Activated CD8-positive, alpha-beta memory T cell treated with anti-CD3 and anti-CD28 coated beads for 4 hours (primary cell): ENCODE results near the gene SLC30A7.
"Not testable (repeated sequence)": the region's sequence is repeated elsewhere in the genome, so short reads cannot be mapped to it uniquely, and the experiment has no call there.

Experiments used
- DNase-seq, 2 donors: peaks; one replicate each; pipeline ENCODE4 v3.0.0-alpha.2; 2020; ENCODE audit warnings: low read depth in 2 of 2

Gene SLC30A7

DNA sequence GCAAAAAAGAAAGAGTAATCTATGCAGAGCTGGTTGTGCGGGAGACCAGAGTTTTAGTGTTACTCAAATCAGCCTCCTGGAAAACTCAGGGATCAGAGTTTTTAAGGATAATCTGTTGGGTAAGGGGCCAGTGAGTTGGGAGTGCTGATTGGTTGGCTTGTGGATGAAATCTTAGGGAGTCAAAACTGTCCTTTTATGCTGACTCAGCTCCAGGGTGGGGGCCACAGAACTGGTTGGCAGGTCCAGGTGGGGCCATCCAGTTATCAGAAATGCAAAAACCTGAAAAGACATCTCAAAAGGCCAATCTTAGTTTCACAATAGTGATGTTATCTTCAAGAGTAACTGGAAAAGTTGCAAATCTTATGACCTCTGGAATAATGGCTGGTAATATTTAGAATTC, 4.5 kb upstream of the SLC30A7 start:
- DNase-seq: no peak

DNA sequence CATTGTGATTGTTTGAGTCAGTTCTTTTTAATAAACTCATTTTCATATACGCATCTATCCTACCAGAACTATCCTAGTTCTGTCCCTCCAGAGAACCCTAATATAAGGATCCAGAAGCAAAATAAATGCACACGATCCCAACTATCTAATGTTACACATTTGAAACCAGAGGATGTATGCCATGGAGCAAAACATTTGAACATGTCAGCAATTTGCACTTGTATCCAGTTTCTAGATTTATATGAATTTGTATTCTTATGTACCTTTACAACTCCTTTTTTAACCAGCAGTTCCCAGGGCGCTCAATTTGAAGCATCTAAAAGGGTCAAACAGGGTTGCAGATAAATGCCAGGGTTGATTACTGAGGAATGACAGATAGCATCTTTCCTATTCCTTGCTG, 3.3 kb upstream of the SLC30A7 start:
- no peak for DNase-seq

DNA sequence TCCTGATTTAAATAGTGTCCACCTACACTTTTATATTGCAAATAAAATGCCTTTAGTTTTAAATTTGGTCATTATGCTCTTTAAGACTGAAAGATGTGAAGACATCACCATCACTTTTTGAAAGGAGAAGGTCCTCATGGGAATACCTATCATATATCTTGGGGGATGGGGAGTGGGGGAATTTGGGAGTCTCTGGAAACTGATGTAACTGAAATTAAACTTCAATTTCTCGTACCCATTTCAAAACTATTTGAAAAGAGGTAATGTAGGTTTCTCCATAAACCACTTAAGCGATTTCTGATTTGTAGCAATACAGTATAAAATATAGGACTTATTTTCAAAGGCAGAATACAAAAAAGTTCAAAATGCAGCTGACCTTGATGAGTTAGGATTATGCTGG, 2.2 kb upstream of the SLC30A7 start:
- no peak for DNase-seq

DNA sequence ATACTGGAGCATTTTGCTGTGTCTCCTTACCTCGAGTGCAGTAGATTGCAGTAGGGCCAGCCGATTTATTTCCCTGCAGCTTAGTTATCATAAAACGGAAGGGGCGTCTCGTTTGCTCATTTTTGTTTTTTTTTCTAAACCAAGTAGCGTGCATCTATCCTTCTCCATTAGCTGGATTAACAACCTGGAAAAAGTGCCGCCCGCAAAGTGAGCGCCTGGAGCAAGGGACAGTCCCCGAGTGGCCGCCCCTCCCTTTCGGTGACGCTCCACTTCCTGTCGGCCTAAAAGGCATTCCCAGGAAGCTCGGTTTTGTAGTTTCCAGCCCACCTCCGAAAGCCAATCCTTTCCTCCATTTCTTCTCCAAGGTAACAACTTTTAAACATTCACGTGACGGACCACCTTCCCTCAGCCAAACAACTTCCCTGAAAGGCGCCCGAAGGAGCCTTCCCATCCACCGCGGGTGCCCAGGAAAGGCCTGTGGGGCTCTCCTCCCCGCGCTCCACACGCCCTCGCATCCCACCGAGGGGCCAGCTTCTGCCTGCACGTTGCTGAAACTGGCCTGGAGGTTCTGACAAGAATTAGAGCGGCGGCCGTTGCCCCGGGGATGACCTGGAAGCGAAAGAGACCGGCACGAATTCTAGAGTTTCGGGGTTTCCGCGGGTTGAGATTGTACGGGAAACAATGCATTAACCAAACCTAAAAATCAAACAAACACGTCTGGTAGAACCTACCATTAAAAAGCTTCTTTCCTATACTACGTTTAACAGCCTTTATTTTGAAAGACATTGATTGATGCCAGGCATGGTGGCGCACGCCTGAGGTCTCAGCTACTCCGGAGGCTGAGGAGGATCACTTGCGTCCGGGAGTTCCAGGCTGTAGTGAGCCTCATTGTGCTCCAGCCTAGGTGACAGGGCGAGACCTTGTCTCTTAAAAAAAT, 1.0 kb upstream of the SLC30A7 start, which contains the start of gene EXTL2:
Gene EXTL2, minus strand, starts transcription at position 240 of the 937 bp plus-strand sequence. CDS start 6,085 bp downstream, outside the sequence.
- peak in 1 of 2 donors; percentile 26 for DNase-seq

DNA sequence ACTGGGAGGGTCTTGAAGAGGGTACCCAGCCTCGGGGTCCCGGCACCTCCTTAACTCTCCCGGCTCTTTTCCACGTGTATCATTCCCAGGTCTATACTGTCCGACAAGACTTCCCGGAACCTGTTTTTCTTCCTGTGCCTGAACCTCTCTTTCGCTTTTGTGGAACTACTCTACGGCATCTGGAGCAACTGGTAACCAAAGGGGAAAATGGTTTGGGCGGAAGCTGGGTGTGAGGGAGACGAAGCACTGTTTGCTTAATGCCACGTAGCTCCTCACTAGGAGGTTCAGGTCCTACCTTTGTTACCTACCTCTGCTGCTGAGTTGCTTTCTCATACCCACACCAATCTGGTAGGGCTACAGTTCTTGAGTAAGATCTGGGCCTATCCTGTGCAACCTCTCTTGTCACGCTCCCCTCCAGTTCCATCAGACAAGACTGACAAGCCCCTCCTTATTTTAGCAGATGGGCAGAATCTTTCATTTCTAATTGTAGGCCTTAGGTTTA, 642 bp downstream of the SLC30A7 start:
- peak in 1 of 2 donors; percentile 39 for DNase-seq

DNA sequence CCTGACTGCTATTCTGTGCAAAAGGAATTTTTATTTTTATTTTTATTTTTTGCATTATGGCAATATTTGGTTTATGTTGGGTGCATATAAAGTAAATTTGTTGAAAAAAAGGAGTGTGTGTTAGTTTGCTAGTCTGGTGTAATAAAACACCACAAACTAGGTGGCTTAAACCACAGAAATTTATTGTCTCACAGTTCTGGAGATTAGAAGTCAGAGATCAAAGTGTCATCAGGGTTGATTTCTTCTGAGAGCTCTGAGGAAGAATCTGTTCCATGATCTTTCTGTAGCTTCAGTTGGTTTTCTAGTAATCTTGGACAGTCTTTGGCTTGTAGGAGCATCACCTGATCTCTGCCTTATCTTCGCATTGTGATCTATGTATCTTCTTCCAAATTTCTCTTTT, 6.5 kb downstream of the SLC30A7 start:
- DNase-seq: no peak

DNA sequence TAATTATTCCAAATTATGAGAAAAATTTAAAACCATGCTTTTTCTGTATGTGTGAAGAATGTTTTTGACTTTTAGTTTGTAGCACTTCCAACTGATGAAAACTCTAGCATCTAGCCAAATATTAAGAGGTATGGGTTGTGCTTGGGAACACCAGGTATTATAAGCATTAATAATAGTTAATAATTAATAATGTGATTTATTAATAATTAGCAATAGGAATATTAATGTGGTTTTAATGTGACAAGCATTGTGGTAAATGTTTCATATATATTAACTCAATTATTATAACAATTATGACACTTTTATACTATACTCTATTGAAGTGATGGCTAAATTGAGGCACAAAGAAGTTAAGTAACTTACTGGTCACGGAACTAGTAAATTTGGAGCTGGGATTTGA, 7.9 kb downstream of the SLC30A7 start:
- DNase-seq: no peak

DNA sequence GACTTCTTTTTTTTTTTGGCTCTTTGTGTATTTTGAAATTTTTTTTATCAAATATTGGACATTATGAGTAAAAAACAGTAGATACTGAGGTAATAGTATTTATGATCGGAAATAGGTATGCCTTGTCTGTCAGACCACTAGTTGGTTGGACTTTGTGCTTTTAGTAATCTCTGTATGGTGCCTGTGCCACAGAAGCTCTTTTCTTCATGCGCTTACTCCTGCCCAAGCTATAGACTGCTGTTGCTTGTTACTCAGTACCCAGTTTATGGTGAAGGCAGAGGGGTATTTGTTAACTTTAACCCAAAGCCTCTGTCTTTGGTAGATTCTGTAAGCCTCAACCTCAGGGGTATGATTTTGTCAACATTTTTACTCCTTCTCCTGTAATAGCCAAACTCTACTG, 8.6 kb downstream of the SLC30A7 start:
- DNase-seq: no peak

DNA sequence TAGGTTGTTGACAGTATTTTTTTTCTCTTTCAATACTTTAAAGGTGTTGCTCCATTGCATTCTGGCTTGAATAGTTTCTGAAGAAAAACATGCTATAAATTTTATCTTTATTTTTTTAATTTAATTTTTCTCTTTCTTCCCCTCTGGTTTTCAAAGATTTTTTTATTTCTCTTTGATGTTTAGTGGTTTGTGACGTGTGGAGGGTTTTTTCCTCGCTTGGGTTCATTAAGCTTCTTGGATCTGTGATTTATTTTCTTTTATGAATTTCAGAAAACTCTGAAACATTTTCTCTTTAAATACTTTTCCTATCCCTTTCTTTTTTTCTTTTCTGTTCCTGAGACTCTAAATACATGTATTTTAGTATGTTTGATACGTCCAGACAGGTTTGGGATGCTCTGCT, 9.3 kb downstream of the SLC30A7 start:
- no peak for DNase-seq

DNA sequence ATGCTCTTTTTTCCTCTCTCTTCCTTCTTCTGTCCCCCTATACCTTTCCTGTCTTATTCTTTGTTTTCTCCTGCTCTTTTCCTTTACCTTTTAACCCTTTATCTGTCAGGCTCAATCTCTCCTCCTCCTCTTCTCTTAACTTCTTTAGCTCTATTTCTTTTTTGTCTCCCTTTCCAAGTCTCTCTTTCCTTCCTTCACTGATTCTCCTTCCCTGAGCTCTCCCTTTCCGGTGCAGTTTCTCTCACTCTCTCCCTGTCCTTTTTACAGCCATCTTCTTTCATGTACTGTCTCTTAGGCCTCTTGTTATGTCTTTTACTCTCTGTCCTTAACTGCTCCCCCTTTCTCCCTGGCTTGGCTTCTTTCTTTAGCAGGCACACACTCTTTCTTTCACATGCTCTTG, 12.0 kb downstream of the SLC30A7 start:
- DNase-seq: no peak

DNA sequence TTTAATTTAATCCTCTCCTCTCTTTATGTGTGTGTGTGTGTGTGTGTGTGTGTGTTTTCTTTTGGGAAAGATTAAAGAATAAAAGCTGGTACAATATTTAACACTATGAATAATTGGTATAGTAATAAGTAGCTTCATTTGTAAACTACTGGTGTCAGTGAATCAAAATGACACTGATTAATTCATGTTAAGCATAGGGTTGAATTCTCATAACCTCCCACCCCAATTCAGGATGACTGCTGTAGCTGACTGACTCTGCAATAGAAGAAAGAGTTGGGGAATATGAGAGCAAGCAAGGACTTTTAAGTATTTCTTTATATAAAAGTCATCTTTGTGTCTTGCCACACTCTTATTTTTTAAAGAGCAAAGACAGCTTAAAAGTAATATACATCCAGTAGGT, 13.1 kb downstream of the SLC30A7 start:
- DNase-seq: no peak

DNA sequence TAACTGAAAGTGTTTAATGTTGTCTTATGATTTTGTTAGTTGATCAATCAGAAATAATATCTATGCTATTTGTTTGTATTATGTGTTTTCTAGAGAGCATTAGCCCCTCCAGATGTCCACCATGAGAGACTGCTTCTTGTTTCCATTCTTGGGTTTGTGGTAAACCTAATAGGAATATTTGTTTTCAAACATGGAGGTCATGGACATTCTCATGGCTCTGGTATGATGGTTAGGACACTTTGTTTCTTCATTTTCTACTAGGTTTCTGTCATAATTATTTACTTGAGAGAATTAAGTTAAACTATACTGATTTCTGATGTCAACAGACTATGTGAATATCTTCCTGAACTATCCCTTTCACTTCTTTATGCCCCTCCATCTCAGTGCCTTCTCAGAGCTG, 16.1 kb downstream of the SLC30A7 start:
- no peak for DNase-seq

DNA sequence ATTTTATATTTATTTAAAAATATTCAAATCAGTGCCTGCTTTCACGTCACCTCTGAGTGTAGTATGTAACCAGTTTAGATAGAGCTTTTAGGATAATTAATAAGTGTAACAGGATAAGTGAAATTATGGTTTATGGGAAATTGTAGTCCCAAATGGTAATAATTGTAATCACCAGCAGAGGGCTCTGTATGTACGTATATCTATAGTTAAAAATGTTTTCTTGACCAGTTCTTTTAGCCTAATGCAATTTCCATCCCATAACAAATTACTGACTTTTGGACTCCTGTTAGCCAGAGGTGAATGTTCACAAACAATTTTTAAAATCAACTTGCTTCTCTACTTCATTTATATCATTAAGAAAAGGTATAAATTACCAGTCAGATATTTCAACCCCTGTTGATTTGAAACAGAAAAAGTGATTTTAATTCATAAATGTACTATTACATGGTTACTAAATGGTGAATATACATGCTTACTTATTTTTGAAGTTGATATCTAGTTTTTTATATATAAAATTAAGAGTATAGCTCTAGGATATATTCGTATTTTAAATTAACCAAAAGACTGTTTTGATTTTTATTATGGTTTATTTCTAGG, 25.3 kb downstream of the SLC30A7 start:
- no peak for DNase-seq

DNA sequence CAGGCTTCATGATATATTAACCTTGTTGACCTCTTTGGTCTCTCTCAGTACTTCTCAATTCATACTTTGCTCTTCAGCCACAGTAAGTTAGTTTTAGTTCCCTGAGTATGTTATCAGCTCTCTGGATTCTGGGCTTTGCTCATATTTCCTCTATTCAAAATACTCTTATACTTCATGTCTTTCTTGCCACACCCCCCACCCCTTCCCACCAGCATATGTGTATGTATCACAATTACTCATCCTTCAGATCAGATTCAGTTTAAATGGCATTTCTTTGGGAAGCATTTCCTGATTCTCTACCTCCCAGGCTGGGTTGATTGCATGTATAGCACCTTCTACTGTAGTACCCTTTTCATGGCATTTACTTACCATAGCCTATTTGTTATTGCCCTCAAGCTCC, 28.3 kb downstream of the SLC30A7 start:
- DNase-seq: no peak

DNA sequence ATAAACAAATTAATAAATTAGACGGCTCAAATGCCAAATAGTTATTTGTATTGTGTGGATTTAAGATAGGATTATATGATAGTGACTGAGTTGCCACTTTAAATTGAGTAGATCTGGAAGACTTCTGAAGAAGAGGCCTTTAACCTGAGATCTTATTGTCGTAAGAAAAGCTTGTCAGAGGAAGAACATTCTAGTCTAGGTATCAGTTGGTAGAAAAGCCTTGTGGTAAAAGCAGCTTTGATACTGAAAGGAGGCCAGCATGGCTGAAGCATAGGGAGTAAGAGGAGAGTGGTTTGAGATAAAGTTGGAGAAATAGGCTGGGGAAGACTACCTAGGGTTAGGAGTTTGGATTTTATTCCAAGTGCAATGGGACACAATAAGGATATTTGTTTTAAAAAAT, 29.1 kb downstream of the SLC30A7 start:
- DNase-seq: no peak

DNA sequence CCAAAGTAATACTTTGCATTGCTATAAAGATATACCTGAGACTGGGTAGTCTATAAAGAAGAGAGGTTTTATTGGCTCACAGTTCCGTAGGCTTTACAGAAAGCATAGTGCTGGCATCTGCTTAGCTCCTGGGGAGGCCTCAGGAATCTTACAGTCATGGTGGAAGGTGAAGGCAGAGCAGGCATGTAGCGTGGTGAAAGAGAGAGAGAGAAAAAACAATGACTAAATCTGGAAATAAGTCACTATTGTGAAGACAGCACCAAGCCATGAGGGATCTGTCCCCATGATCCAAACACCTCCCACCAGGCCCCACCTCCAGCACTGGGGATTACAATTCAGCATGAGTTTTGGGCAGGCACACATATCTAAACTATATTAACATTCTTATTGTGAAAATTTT, 30.4 kb downstream of the SLC30A7 start:
- DNase-seq: no peak

DNA sequence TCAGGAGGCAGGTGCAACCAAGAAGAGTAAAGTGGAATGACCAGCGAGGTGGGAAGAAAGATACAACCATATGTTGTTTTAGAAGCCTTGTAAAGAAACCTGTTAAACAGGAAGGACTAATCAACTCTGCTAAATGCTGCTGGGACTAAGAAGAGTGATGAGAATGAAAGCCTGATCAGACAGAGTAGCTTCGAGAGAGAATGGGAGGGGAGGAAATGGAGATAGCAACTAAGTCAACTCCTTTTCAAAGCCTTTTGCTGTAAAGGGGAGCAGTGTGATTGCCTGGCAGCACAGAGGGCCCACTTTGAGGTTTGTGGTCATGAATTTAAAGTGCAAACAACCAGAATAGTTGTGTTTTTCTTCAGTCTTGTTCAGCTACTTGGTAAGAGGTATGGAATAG, 31.4 kb downstream of the SLC30A7 start:
- no peak for DNase-seq

DNA sequence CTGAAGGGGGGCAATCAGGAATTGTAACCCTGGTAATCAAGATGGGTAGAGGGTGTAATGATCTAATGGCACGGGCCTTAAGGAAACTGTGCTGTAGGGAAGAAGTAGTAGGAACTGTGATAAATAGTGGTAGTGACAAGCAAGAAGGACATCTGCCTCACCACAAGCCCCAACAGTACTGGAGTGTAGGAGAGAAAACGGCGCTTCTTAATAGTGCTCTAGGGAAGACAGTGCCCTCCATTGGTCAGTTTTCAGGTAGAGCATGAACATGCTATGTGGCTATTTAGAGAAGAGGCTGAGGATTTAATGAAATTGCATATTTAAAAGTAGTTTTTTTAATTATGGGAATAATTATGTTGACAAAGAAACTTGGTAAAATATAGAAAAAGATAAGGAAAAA, 32.2 kb downstream of the SLC30A7 start:
- no peak for DNase-seq

DNA sequence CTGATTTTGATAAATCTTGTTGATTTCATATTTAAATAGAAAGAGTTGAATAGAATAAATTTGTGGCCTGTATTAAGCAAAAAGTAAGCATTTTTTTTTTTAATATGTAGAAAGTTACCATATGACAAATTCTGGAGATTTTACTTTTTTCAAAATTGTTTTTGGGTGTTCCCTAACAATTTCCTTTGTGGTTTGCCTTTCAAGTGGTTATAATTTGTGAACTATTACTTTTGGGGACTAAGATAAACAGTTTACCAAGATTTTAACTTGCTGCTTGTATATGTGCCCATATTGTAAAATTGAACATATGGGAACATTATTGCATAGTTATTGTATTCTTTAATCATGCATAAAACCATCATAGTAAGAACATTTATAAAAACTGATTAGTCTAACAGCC, 34.6 kb downstream of the SLC30A7 start:
- no peak for DNase-seq

DNA sequence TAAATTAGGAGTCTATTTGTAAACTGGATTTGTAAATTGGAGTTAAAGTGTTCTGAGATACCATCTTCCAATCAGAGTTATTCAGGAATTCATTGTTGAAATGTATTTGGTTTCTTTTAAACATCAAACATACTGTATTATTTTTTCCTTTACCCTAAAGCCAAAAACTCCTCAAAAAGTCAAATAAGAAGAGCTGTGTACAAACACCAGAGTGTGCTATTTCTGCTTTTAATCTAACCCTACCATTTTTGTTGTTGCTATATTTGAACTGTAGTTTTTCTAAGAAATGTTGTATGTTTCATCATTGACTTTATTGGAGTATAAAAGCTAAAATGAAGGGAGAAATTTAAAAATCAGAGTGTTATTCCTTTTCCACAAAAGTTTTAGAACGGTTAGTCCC, 35.8 kb downstream of the SLC30A7 start:
- DNase-seq: no peak

DNA sequence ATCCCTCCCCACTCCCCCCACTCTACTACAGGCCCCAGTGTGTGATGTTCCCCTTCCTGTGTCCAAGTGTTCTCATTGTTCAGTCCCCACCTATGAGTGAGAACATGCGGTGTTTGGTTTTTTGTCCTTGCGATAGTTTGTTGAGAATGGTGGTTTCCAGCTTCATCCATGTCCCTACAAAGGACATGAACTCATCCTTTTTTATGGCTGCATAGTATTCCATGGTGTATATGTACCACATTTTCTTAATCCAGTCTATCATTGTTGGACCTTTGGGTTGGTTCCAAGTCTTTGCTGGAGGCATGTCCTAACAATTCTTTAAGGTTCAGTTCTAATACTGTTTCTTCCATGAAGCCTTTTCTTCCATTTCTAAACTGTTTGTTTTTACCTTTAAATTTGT, 37.7 kb downstream of the SLC30A7 start:
- not testable (repeated sequence) for DNase-seq

DNA sequence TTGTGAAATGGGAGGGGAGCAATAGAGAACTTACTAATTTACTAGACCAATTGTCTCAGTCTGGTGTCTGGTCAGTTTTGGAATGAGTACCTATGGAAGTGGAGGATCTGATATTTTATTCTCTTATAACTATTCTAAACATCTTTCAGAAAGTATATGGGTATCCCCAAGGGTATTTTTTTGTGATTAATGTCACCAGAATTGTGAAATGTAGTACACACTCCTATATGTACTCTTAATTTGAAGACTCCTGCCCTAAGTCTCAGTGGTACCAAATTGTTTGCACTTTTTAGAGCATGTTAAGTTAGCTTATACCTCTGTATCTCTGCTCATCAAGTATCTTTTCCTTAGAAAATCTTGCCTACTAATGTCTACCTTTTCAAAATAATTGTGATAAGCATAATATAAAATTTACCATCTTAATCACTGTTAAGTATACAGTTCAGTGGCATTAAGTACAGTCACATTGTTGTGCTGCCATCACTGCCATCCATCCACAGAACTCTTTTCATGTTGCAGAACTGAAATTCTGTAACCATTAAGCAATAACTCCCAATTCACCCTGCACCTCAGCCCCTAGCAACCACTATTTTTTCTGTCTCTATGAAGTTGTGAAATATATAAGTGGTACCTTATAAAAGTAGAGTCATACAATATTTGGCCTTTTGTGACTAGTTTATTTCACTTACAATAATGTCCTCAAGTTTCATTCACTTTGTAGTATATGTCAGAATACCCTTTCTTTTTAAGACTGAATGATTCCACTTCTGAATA, 40.5 kb downstream of the SLC30A7 start:
- DNase-seq: no peak
